PC-3 (cell line): ENCODE measurements around the gene PSAPL1. TPM values are rescaled to one million over a fixed set of nuclear protein-coding genes. Genes with fewer than 3 reads are reported as not detected.

Source experiments
- ATAC-seq: fragments of 200-7000 bp; cut with Tn5 transposase; 2 replicates; pipeline ENCODE4 v1.9.1; 2020; ENCODE audit warnings: mild to moderate bottlenecking, moderate library complexity
- BruUV-seq: library from RNA; stranded (reverse); fragments of 400-500 nt; replicated peaks from 2 replicates; lab custom pipeline; 2021; lab: Mats Ljungman, UMichigan
- CTCF ChIA-PET: fragments of 300-600 bp; sonication (Branson Sonifier 250); formaldehyde crosslinking; loops from one replicate; lab custom pipeline; 2022; ENCODE audit warnings: antibody characterized with exemption; lab: Charles Lee
- POLR2A ChIA-PET: fragments of 300-600 bp; sonication (Branson Sonifier 250); formaldehyde crosslinking; loops from one replicate; lab custom pipeline; 2022; ENCODE audit warnings: antibody characterized with exemption; ENCODE audit not compliant: unreplicated experiment; lab: Charles Lee
- DNase-seq: peaks from one replicate; pipeline ENCODE4 v3.0.0-alpha.2; 2015
- H2AFZ ChIP-seq: fragments of 300-600 bp; sonication (generic); 2 replicates; pipeline ENCODE4 v1.6.0; 2016; ENCODE audit warnings: antibody characterized with exemption, low read length
- H3F3A ChIP-seq: fragments of 300-600 bp; sonication (generic); one replicate; pipeline ENCODE4 v1.6.0; 2017; ENCODE audit warnings: antibody characterized with exemption, low read length, control low read depth, mild to moderate bottlenecking; ENCODE audit not compliant: unreplicated experiment
- H3K27ac ChIP-seq: fragments of 300-600 bp; sonication (generic); 2 replicates; pipeline ENCODE4 v1.5.1; 2016; ENCODE audit warnings: mild to moderate bottlenecking, low read length
- H3K27me3 ChIP-seq: fragments of 300-600 bp; sonication (generic); 2 replicates; pipeline ENCODE4 v1.6.1; 2016; ENCODE audit warnings: low read length, mixed read lengths
- H3K36me3 ChIP-seq: fragments of 300-600 bp; sonication (generic); 2 replicates; pipeline ENCODE4 v1.6.1; 2016; ENCODE audit warnings: low read depth, mixed run types, low read length, mixed read lengths
- H3K4me1 ChIP-seq: fragments of 300-600 bp; sonication (generic); 2 replicates; pipeline ENCODE4 v1.5.1; 2016; ENCODE audit warnings: low read length; ENCODE audit not compliant: insufficient read depth
- H3K4me2 ChIP-seq: fragments of 300-600 bp; sonication (generic); 2 replicates; pipeline ENCODE4 v1.6.0; 2016; ENCODE audit warnings: low read length
- H3K4me3 ChIP-seq: fragments of 300-600 bp; sonication (generic); 2 replicates; pipeline ENCODE4 v1.5.1; 2016; ENCODE audit warnings: mild to moderate bottlenecking, low read length, mixed read lengths
- H3K79me2 ChIP-seq: fragments of 300-600 bp; sonication (generic); 2 replicates; pipeline ENCODE4 v1.6.1; 2017; ENCODE audit warnings: low read length, mixed read lengths
- H3K9ac ChIP-seq: fragments of 300-600 bp; sonication (generic); 2 replicates; pipeline ENCODE4 v1.6.0; 2016; ENCODE audit warnings: mild to moderate bottlenecking, low read length
- H3K9me2 ChIP-seq: fragments of 300-600 bp; sonication (generic); replicated peaks from 2 replicates; pipeline ENCODE4 v1.6.1; 2016; ENCODE audit warnings: mixed run types, low read length, mixed read lengths
- H3K9me3 ChIP-seq: fragments of 300-600 bp; sonication (generic); 2 replicates; pipeline ENCODE4 v1.6.1; 2016; ENCODE audit warnings: low read length, mixed read lengths
- H4K20me1 ChIP-seq: fragments of 300-600 bp; sonication (generic); 2 replicates; pipeline ENCODE4 v1.6.1; 2016; ENCODE audit warnings: low read length, mixed read lengths
- CTCF ChIP-seq: fragments of 300-600 bp; sonication (generic); conservative IDR thresholded peaks from 2 replicates; pipeline ENCODE4 v1.5.1; 2017; ENCODE audit warnings: antibody characterized with exemption, low read depth, mild to moderate bottlenecking, low read length
- EZH2 ChIP-seq: fragments of 300-600 bp; sonication (generic); IDR thresholded peaks from one replicate; pipeline ENCODE4 v1.6.1; 2017; ENCODE audit warnings: antibody characterized with exemption, mild to moderate bottlenecking, low read length; ENCODE audit not compliant: unreplicated experiment
- EZH2phosphoT487 ChIP-seq: fragments of 300-600 bp; sonication (generic); IDR thresholded peaks from 2 replicates; pipeline ENCODE4 v1.6.1; 2018; ENCODE audit warnings: mild to moderate bottlenecking, antibody characterized with exemption, low read length, borderline replicate concordance
- intact Hi-C: fragments of 100-400 bp; cut with micrococcal nuclease; formaldehyde crosslinking; loops from 2 replicates; pipeline ENCODE4 v1.9.0; 2023
- total RNA-seq: library from RNA; depleted of rRNA; stranded (reverse); fragments of >200 nt; gene quantifications from 2 replicates; pipeline ENCODE4 v1.2.3, GENCODE V29; 2014

PSAPL1 gene
- total RNA-seq, 1 experiment from 2014 or later = 0.15 TPM

GRCh38 chr4:7444314-7444713, 9.6 kb upstream of the PSAPL1 start:
- H3K27ac ChIP-seq = no peak overlapping the region
- POLR2A ChIA-PET = no interaction called here
- no peaks in the 10 kb centered on the region for H3K9me3 ChIP-seq
- H3K36me3 ChIP-seq = no peaks in the 10 kb centered on the region
- no peaks in the 10 kb centered on the region for H3K4me1 ChIP-seq
- no peak overlapping the region for H3K4me3 ChIP-seq
- no peak for TF ChIP-seq EZH2phosphoT487
- TF ChIP-seq CTCF = no peak
- no peak for TF ChIP-seq EZH2
- ATAC-seq = no peak
- no peaks in the 10 kb centered on the region for H3K9me2 ChIP-seq
- no peaks in the 10 kb centered on the region for H4K20me1 ChIP-seq
- no peaks in the 10 kb centered on the region for H3K27me3 ChIP-seq
- intact Hi-C loops = no loop called here
- no peak overlapping the region for H3K9ac ChIP-seq
- no peak overlapping the region for H3K4me2 ChIP-seq
- no peaks in the 10 kb centered on the region for H3K79me2 ChIP-seq
- no peak overlapping the region for H2AFZ ChIP-seq
- BruUV-seq = no TSS peak
- H3F3A ChIP-seq = no peaks in the 10 kb centered on the region
- CTCF ChIA-PET = no interaction called here
- DNase-seq = no peak

- no peak overlapping the region for H3K4me3 ChIP-seq
- no peak overlapping the region for H2AFZ ChIP-seq
- no peaks in the 10 kb centered on the region for H3K27me3 ChIP-seq
- no peaks in the 10 kb centered on the region for H4K20me1 ChIP-seq
- BruUV-seq = no TSS peak
- no peak for DNase-seq
- no peaks in the 10 kb centered on the region for H3K36me3 ChIP-seq
- no peak overlapping the region for H3K9ac ChIP-seq
- no peaks in the 10 kb centered on the region for H3K9me3 ChIP-seq
- no peak for TF ChIP-seq EZH2phosphoT487
- TF ChIP-seq EZH2 = no peak
- no peak for TF ChIP-seq CTCF
- no peak overlapping the region for H3K4me2 ChIP-seq
- H3K9me2 ChIP-seq = no peaks in the 10 kb centered on the region
- POLR2A ChIA-PET = no interaction called here
- intact Hi-C loops = no loop called here
- H3K79me2 ChIP-seq = no peaks in the 10 kb centered on the region
- ATAC-seq = no peak
- no peaks in the 10 kb centered on the region for H3F3A ChIP-seq
- no peak overlapping the region for H3K27ac ChIP-seq
- CTCF ChIA-PET = no interaction called here
- no peaks in the 10 kb centered on the region for H3K4me1 ChIP-seq
Measured at GRCh38 chr4:7442574-7443162, 7.9 kb upstream of the PSAPL1 start.

- POLR2A ChIA-PET = no interaction called here
- Histone ChIP-seq H3K27me3 (no peaks in the 10 kb centered on the region), H3K4me1 (no peaks in the 10 kb centered on the region), H3K4me2 (no peak overlapping the region), H3K9ac (no peak overlapping the region), H3K4me3 (no peak overlapping the region), H2AFZ (no peak overlapping the region), H3K27ac (no peak overlapping the region), H3K9me3 (no peaks in the 10 kb centered on the region), H3K79me2 (no peaks in the 10 kb centered on the region), H3K36me3 (no peaks in the 10 kb centered on the region), H4K20me1 (no peaks in the 10 kb centered on the region), H3F3A (no peaks in the 10 kb centered on the region), H3K9me2 (no peaks in the 10 kb centered on the region)
- CTCF ChIA-PET = no interaction called here
- intact Hi-C loops = no loop called here
- no TSS peak for BruUV-seq
- DNase-seq (no peak), ATAC-seq (no peak)
- no peak for TF ChIP-seq EZH2
- no peak for TF ChIP-seq CTCF
- TF ChIP-seq EZH2phosphoT487 = no peak
Measured at GRCh38 chr4:7441201-7441600, 6.5 kb upstream of the PSAPL1 start.
